Esophagus squamous epithelium (tissue), 4 donors: ENCODE results near the gene SIAH2.

Experiments used
- POLR2A ChIP-seq, 4 donors: fragments of 450-650 bp; IDR thresholded peaks; one replicate each; pipeline ENCODE4 v1.6.1; 2017; ENCODE audit warnings: antibody characterized with exemption in 4 of 4, mild to moderate bottlenecking in 4 of 4, moderate library complexity in 3 of 4
- TF ChIP-seq, protein P1 (sequence below), 6 experiments: fragments of 450-650 bp in 4 of 6; fragments of 200-600 bp in 2 of 6; sonication (generic) in 2 of 6; IDR thresholded peaks; one replicate each; pipeline ENCODE4 v1.5.1; 2016 to 2019; ENCODE audit warnings: antibody characterized with exemption in 6 of 6, mild to moderate bottlenecking in 4 of 6, moderate library complexity in 4 of 6

DNA sequence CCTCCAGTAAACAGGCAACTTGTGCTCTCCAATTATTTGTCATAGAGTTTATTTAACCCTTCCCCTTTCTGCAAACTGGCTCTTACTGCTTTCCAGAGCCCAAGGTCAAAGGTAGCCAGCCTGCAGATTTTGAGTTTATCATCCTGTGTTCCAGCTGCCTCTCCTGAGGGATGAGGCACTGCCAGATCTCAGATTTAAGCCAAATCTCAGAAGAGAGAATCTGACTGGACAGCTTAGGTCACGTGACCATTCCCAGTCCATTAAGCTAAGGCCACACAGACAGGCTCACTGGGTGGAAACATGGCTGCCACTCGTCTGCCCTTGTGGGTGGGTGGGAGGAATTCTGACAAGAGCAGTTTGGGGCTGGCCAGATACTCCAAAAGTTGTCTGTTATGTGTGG, 8.6 kb upstream of the SIAH2 start:
- no peak for TF ChIP-seq POLR2A (IDR thresholded peaks at IDR 0.05)
- TF ChIP-seq, protein P1, sequence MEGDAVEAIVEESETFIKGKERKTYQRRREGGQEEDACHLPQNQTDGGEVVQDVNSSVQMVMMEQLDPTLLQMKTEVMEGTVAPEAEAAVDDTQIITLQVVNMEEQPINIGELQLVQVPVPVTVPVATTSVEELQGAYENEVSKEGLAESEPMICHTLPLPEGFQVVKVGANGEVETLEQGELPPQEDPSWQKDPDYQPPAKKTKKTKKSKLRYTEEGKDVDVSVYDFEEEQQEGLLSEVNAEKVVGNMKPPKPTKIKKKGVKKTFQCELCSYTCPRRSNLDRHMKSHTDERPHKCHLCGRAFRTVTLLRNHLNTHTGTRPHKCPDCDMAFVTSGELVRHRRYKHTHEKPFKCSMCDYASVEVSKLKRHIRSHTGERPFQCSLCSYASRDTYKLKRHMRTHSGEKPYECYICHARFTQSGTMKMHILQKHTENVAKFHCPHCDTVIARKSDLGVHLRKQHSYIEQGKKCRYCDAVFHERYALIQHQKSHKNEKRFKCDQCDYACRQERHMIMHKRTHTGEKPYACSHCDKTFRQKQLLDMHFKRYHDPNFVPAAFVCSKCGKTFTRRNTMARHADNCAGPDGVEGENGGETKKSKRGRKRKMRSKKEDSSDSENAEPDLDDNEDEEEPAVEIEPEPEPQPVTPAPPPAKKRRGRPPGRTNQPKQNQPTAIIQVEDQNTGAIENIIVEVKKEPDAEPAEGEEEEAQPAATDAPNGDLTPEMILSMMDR (IDR thresholded peaks at IDR 0.05): no peak
